ENCODE measurements around the gene SYF2.

SYF2 gene

GRCh38 chr1:25247829-25248754 lies 15.8 kb upstream of the SYF2 start (continued):
- TF ChIP-seq ZNF513 (tag by site-specific recombination; IDR thresholded peaks at IDR 0.05) (no peak), CTCF (tag by site-specific recombination; IDR thresholded peaks at IDR 0.05) (peak; percentile 84), ZFP37 (tag by site-specific recombination; IDR thresholded peaks at IDR 0.05) (no peak; the same call in 1 of the 2 replicates), WT1 (tag by site-specific recombination; IDR thresholded peaks at IDR 0.05) (no peak), ZNF169 (tag by site-specific recombination; IDR thresholded peaks at IDR 0.05) (no peak), ZNF658 (tag by site-specific recombination; IDR thresholded peaks at IDR 0.05) (no peak), ZNF571 (tag by site-specific recombination; IDR thresholded peaks at IDR 0.05) (no peak), ZNF214 (tag by site-specific recombination; IDR thresholded peaks at IDR 0.05; ENCODE audit: borderline replicate concordance) (no peak), YY2 (tag by site-specific recombination; IDR thresholded peaks at IDR 0.05) (no peak), ZXDB (tag by site-specific recombination; IDR thresholded peaks at IDR 0.05) (no peak), SP3 (tag by site-specific recombination; IDR thresholded peaks at IDR 0.05) (no peak), INSM2 (tag by site-specific recombination; IDR thresholded peaks at IDR 0.05) (no peak), OSR2 (tag by site-specific recombination; IDR thresholded peaks at IDR 0.05) (no peak), ZFHX2 (tag by site-specific recombination; conservative IDR thresholded peaks at IDR 0.05) (no peak), ZNF518A (tag by site-specific recombination; conservative IDR thresholded peaks at IDR 0.05; ENCODE audit: low read depth) (no peak), ZNF837 (tag by site-specific recombination; IDR thresholded peaks at IDR 0.05) (no peak), SETDB1 (IDR thresholded peaks at IDR 0.05; ENCODE audit: insufficient read length, low read length) (no peak), PRDM10 (tag by site-specific recombination; IDR thresholded peaks at IDR 0.05) (0 out of 2 replicates have a peak, but pooled peaks have one; percentile 9), ZNF394 (tag by site-specific recombination; IDR thresholded peaks at IDR 0.05; ENCODE audit: borderline replicate concordance) (no peak), GLIS2 (tag by site-specific recombination; IDR thresholded peaks at IDR 0.05) (0 out of 2 replicates have a peak, but pooled peaks have one; percentile 14), GLI2 (tag by site-specific recombination; IDR thresholded peaks at IDR 0.05; ENCODE audit: borderline replicate concordance, low read depth) (no peak), ZBTB20 (tag by site-specific recombination; IDR thresholded peaks at IDR 0.05) (peak; percentile 56), ZNF146 (tag by site-specific recombination; IDR thresholded peaks at IDR 0.05) (no peak), ZNF830 (tag by site-specific recombination; IDR thresholded peaks at IDR 0.05; ENCODE audit: low read depth) (no peak)

All from HEK293 (cell line).